Occipital lobe (tissue), 2 donors: ENCODE measurements around the gene RHOV. TPM values are rescaled to one million over a fixed set of nuclear protein-coding genes. Genes with fewer than 3 reads are reported as not detected.

ENCODE experiments used
- DNase-seq: peaks from one replicate; lab custom pipeline; 2025; lab: John Stamatoyannopoulos, UW
- total RNA-seq: library from RNA; depleted of rRNA; stranded (reverse); fragments of >200 nt; gene quantifications from one replicate; pipeline ENCODE4 v1.2.3, GENCODE V29; 2014

The RHOV gene
- total RNA-seq, 1 donor from 2014 or later, result 10.8 TPM

DNA sequence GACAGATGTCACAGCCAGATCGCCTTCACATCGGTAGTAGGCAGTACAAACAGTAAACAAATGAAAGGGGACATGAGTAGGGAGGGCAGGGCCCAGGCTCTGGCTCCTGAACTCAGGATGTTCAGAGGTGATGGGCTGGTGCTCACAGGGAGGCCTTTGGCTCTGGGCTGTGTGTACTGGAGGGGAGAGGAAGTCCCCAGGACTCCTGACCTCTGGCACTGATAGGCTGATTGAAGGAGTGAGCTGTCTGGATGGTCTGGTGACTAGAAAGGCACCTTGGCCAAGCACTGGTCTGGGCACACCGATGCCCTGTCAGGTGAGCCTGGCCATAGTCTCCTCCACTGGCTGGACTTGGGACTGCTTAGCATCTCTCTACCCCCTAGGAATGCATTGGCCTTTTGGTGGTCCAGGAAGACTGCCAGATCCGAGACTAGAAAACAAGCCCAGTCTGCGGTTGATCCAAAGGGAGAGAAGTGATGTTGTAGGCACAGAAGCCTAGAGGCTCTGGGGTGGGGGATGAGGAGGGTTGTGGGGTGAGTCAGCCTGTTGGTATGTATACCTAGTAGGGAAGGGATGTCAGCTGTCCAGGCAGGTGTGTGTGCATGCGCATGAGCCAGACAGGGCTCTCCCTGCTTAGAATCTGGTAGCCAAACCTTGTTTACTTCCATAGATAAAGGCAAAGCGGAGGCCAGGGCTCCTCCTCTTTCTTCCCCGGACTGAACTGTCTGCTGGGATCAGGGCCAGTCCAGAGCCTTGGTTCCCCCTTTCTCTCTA is 28.3 kb downstream of the RHOV start:
- DNase-seq, result no peak

DNA sequence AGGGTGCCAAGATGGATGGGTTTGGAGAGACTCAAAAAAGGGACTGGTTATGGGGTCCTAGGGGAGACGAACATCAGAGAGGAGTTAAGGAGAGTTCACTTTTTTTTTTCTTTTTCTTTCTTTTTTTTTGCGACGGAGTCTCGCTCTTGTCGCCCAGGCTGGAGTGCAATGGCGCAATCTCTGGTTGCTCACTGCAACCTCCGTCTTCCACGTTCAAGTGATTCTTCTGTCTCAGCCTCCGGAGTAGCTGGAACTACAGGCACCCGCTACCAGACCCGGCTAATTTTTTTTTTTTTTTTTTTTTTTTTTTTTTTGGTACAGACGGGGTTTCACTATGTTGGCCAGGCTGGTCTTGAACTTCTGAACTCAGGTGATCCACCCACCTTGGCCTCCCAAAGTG is 29.0 kb downstream of the RHOV start:
- no peak for DNase-seq

DNA sequence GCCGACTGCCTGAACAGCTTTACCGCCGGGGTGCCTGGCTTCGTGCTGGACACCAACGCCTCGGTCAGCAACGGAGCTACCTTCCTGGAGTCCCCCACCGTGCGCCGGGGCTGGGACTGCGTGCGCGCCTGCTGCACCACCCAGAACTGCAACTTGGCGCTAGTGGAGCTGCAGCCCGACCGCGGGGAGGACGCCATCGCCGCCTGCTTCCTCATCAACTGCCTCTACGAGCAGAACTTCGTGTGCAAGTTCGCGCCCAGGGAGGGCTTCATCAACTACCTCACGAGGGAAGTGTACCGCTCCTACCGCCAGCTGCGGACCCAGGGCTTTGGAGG is 29.4 kb downstream of the RHOV start:
- DNase-seq, result no peak

DNA sequence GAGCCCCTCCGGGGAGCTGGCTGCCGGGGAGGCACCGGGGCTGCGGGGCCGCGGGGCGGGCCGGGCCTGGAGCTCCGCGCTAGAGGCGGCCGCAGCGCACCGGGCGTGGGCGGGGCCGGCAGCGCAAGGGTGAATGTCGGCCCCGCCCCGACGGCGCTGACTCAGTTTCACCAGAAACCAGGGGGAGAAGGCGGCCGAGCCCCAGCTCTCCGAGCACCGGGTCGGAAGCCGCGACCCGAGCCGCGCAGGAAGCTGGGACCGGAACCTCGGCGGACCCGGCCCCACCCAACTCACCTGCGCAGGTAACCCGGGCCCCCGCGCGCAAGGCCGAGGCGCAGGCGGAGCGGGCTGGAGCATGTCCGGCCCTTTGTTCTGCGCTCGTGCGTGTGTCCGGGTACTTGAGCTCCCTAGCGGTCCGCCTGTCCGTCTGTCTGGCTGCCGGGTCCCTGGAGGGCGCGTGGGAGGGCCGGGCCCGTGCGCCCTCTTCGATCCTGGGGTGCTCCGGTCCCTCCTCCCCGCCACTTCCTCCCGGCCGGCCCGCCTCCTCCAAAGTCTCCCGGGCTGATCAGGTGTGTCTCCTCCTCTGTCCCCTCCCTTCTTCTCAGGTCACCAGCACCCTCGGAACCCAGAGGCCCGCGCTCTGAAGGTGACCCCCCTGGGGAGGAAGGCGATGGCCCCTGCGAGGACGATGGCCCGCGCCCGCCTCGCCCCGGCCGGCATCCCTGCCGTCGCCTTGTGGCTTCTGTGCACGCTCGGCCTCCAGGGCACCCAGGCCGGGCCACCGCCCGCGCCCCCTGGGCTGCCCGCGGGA is 29.9 kb downstream of the RHOV start, which contains the start of gene SPINT1:
TSS of gene SPINT1 (plus strand) at position 164 of the 811 bp plus-strand sequence. CDS start at position 671, 507 bp downstream.
- no peak for DNase-seq

DNA sequence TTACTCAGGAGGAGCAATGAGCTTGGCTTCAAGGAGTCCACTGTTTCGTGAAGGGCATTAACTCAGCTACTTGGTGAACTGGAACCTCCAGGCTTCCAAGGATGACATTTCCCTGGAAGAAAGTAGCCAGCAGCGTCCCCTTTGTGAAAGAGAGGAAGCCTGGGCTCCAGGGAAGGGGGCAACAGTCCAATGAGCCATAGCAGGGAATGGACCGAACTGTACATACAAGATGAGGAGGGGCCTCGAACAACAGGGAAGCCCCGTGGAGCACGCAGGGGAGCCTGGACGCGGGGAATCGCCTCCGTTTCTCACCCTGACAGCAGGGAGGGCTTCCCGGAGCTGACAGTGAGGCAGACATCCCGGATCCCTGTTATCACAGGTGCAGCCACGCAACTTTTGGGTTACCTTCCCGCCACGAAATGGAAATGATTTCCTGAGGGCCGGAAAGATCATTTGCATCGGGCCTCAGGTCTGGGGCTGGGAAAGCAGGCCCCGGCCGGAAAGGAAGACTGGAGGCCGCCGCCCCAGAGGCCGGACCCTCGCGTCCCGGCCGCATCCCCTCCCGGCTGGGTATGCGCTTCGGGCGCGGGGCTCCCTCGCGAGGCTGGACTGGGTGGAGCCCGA is 30.7 kb downstream of the RHOV start:
- no peak for DNase-seq

DNA sequence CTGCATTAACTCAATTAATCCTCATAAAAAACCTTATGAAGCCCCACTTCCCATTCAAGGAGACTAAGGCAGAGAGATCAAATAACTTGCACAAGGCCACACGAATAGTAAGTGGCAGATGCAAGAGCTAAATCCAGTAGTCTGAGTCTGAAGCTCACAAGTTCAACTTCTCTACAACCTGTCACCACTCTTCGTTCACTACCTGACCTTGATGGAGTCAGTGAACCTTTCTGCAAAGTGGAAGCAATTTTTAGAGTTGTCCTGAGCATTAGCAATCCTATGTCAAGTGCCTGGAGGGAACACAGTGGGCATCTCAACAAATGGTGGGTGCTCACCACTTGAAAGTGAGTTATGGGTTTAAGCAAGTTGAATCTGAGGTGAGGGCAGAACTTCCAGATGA is 32.3 kb downstream of the RHOV start:
- no peak for DNase-seq

DNA sequence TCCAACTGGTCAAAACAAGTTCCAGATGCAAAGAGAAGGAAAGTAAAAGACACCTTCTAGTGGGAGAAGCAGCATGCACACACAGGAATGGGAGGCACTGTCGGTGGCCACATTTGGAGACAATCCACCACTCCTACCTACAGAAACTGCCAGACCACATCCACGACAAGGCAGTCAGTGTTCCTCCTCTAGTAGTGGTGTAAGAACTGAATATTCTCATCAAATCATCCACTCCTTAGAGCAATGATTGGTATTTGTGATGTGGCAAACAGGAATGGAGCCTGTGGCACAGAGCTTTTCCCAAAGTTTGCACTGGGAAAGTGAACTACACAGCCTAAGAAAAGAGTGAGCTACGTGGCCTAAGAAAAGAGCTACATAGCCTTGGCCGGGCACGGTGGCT is 35.3 kb downstream of the RHOV start:
- DNase-seq, result no peak

DNA sequence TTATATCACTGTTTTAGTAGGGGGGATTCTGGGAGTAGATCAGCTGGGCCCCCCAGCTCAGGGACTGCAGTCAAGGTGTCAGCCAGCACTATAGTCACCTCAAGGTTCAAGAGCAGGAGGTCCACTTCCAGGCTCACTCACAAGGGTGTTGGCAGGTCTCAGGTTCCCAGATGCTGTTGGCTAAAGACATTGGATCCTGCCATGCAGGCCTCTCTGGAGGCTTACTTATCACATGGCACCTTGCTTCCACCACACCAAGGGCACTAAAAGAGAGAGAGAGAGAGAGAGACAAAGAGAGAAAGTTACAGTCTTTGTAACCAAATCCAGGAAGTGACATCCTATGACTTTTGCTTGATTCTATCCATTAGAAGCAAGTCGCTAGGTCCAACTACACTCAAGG is 38.0 kb downstream of the RHOV start:
- no peak for DNase-seq

DNA sequence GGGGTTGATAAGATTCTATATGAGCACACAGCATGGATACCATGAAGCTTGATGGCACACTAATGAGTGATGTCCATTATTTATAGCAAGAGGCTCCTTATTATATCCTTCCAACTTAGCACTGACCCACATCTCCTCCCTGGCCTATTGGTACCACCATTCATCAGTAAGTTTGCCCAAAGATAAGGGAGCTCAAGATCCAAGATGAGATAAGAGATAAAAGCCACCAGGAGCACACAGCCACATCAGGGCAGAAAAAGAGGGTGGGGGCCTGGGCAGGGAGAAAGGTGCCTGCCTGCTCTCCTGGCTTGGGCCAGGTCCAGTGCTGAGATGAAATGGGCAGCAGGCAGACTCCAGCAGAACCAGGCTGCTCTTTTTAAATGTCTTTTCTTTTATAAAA is 41.1 kb downstream of the RHOV start:
- no peak for DNase-seq

DNA sequence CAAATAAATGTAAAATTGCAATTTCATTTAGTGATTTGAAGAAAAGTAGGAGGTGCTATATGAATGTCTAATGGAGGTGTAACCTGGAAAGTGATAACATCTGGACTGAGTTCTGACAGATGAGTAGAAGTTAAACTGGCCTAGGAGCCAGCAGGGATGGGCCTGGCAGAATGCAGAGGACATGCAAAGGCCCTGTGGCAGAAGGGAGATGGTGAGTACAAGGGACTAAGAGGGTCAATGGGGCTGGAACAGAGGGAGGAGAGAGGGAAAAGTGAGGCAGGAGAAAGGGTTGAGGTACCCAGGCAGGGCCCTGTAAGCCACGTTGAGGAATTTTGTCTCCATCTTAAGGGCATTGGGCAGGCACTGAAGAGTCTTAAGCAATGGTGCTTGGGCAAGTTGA is 42.2 kb downstream of the RHOV start:
- no peak for DNase-seq

DNA sequence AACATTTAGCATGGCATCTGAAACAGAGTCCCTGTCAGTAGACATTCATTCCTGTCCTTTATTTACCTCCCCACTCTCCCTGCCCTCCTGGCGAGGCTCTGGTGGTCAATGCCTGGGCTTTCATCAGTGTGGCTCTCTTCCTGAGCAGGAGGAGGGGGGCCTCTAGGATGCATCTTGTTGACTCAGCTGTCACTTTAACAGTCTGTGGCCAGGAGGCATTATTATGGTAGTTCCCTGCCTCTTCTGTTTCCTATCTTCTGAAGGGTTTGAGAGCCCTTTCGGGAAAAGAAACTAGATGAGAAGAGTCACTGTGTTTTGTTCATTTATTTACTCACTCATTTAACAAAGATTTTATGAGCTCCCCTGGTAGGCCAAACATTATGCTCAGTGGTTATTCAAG is 43.1 kb downstream of the RHOV start:
- DNase-seq, result no peak

DNA sequence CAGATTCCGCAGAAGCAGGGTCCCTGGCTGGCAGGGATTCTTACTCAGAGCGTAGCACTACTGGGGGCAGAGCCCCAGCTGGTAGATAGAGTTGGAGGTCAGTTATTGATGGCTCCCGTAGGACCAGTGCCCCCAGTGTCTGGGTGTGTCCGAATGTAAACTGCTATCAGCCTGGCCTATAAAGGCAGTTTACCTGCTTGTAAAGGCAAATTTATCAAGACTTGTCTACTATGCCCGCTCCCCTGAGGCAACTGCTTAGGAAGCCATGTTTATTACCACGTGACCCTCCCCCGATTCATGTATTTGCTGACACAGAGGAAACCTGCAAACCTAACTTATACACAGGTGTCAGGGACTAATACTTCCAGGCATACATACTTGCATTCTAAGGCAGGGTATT is 44.9 kb downstream of the RHOV start:
- no peak for DNase-seq

DNA sequence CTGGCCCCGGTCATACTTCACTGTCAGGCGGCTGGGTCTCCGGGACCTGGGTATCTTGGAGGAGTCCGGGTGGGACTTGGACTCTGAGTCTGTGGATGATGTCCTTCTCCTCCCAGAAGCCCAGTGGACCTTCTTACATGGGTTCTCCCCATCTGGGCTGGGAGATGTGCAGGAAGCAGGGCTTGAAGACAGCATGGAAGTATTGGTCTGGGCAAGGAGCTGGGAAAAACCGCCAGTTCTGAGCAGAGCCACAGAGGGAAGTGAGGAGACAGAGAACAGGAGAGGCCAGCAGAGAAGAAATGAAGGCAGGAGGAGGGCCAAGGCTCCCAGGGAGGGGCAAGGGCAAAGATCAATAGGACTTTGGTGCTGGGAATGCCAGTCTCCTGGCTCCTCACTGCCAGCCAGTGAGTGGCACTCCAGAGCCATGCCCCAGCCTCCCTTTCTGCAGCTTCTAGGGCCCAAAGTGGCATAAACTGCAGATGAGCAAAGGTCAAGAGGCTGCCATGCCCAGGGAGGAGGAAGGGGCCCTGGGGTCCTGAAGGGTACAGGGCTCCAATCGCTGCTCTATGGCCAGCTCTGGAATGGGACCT is 45.5 kb downstream of the RHOV start, which contains the start of gene PPP1R14D:
TSS of gene PPP1R14D (minus strand) at position 262 of the 590 bp plus-strand sequence. CDS start at position 195, 67 bp downstream.
- no peak for DNase-seq

DNA sequence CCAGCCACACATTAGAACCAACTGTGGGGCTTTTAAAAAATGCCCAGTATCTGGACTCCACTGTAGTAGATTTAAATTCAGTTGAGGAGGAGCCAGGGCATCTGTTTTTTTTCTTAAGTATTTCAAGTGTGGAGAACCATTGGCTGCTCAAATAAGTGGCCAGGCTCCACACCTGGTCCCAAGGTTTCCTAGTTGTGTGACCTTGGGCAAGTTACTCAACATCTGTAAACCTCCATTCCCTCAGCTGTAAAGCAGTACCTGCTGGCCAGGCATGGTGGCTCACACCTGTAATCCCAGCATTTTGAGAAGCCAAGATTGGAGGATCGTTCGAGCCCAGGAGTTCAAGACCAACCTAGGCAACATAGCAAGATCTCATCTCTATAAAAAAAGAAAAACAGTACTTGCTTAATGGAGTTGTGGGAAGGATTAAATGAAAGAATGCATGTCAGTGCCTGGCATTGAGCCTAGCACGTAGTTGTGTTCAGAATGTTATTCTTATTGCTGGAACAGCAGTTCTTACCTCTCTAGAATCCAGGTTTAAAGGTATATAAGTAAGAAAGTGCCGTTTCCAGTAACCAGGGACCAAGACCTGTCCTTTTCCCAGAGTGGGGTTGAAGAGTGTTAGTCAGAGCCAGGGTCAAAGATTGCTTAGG is 47.5 kb downstream of the RHOV start:
- DNase-seq, result no peak

DNA sequence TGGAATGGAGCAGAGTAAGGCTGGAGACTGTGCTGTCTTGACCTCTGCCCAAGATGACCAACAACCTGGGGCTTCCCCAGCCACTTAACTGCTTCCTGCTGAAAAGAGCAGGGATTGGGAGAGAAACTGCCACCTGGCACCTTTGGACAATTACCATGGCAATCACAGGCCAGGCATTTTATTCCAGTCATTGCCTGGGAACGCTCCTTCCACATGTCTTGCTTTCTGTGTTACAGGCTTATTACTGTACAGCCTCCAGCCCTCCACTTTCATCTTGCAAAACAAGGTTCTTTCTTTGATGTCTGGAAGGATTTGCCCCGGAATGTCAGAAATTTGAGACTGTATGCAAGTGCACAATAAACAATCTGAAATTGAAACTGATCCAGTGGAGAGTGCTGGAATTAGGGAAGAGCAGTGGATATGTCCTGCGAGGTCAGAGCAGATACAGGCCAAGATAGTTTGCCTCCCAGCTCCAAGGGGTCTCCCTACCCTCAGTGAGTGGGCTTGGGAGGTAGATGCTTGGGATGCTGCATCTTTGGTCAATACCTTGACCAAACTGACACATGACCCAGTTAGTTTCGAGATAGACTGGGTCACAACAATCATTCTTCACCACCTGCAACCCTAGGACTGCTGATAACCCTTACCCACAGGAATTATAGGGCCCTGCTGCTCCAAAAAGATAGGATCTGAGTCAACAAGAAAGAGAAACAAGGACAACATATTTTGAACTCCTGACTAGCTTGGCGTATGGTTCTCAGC is 48.2 kb downstream of the RHOV start:
- DNase-seq, result no peak

DNA sequence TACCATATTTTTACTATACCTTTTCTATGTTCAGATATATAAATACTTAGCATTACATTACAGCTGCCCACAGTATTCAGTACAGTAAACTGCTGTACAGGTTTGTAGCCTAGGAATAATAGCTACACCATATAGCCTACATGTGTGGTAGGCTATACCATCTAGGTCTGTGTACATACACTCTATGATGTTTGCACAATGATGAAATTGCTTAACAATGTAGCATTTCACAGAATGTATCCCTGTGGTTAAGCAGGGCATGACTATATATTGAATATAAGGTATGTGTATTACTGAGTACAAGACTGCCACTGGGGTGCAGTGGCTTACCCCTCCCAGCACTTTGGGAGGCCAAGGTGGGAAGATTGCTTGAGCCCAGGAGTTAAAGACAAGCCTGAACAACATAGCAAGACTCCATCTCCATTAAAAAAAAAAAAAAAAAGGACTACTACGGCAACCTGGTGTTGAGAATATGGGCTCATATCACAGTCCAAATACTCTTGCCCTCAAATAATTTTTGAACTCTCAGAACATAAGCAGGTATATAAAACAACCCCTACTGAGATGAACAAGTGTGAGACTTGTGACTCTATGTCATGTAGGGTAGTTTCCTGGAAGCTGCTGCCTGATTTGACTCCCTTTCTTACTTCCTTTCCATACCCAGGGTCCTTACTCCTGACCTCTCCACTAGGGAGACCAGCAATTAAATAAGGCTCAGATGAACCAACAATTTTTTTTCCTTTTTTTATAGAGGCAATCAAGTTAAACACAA is 50.3 kb downstream of the RHOV start:
- no peak for DNase-seq
